Uterine smooth muscle cell (primary cell): ENCODE data around the gene TFDP2. TPM values are rescaled to one million over a fixed set of nuclear protein-coding genes. Genes with fewer than 3 reads are reported as not detected.

Experiments
- total RNA-seq: library from RNA; depleted of rRNA; stranded (reverse); fragments of >200 nt; gene quantifications from 2 replicates; pipeline ENCODE4 v1.2.3, GENCODE V29; 2014

The TFDP2 gene
- 19.9 and 24.0 TPM in 2 replicates for total RNA-seq

GRCh38 chr3:142148792-142149672 lies at the start of gene TFDP2:
TSS of gene TFDP2 (minus strand) at chr3:142149544. CDS start at chr3:142101749, 47,795 bp downstream.

Other genes starting within 250 kb of the TFDP2 start
- 15.7 TPM in 2 replicates for gene GK5, start 76.0 kb upstream of the TFDP2 start, total RNA-seq